Vagina (tissue), 2 donors: ENCODE results near the gene KIF1A. TPM values are rescaled to one million over a fixed set of nuclear protein-coding genes. Genes with fewer than 3 reads are reported as not detected.

Experiments used
- DNase-seq, 2 donors: peaks; one replicate each; pipeline ENCODE4 v3.0.0-alpha.2; 2017; ENCODE audit errors: extremely low spot score in 2 of 2
- H3K27ac ChIP-seq: fragments of 200-600 bp; sonication (generic); one replicate; pipeline ENCODE4 v1.5.1; 2019
- H3K27me3 ChIP-seq: fragments of 200-600 bp; sonication (generic); one replicate; pipeline ENCODE4 v1.5.1; 2019
- H3K36me3 ChIP-seq, 2 donors: fragments of 200-600 bp; sonication (generic); one replicate each; pipeline ENCODE4 v1.5.1; 2017 to 2019
- H3K4me1 ChIP-seq: fragments of 200-600 bp; sonication (generic); one replicate; pipeline ENCODE4 v1.5.1; 2019
- H3K4me3 ChIP-seq, 2 donors: fragments of 200-600 bp; sonication (generic); 1 replicate in 1 of 2; 2 replicates in 1 of 2; pipeline ENCODE4 v1.5.1; 2016 to 2019
- H3K9me3 ChIP-seq: fragments of 200-600 bp; sonication (generic); one replicate; pipeline ENCODE4 v1.5.1; 2019
- CTCF ChIP-seq, 3 experiments: fragments of 450-650 bp in 2 of 3; fragments of 200-600 bp in 1 of 3; sonication (generic) in 1 of 3; IDR thresholded peaks; one replicate each; pipeline ENCODE4 v1.5.1; 2017 to 2019; ENCODE audit warnings: antibody characterized with exemption in 3 of 3, mild to moderate bottlenecking in 2 of 3, moderate library complexity in 2 of 3
- POLR2A ChIP-seq, 2 donors: fragments of 450-650 bp; IDR thresholded peaks; one replicate each; pipeline ENCODE4 v1.6.1; 2017; ENCODE audit warnings: antibody characterized with exemption in 2 of 2, mild to moderate bottlenecking in 2 of 2, moderate library complexity in 2 of 2
- POLR2AphosphoS5 ChIP-seq, 2 donors: sonication (generic); formaldehyde crosslinking; IDR thresholded peaks; one replicate each; pipeline ENCODE4 v1.9.0; 2017; ENCODE audit warnings: antibody characterized with exemption in 2 of 2, mild to moderate bottlenecking in 2 of 2, low read depth in 1 of 2; ENCODE audit not compliant: insufficient read depth in 1 of 2
- intact Hi-C: fragments of 100-400 bp; cut with DNase I; formaldehyde crosslinking; loops from one replicate; pipeline ENCODE4 v1.15.1; 2023
- total RNA-seq: library from RNA; depleted of rRNA; stranded (reverse); fragments of >200 nt; gene quantifications from one replicate; pipeline ENCODE4 v1.2.3, GENCODE V29; 2016

Gene KIF1A
- total RNA-seq, 1 donor from 2014 or later: 6.1 TPM

- Histone ChIP-seq H3K4me3 (no peak overlapping the region), H3K27ac (no peak overlapping the region), H3K9me3 (no peaks in the 10 kb centered on the region), H3K27me3 (no peaks in the 10 kb centered on the region), H3K36me3 (no peaks in the 10 kb centered on the region), H3K4me1 (no peaks in the 10 kb centered on the region)
- TF ChIP-seq POLR2A (IDR thresholded peaks at IDR 0.05) (no peak), POLR2AphosphoS5 (IDR thresholded peaks at IDR 0.05; ENCODE audit: insufficient read depth in 1 of 2, low read depth in 1 of 2) (no peak), CTCF (IDR thresholded peaks at IDR 0.05) (no peak)
- intact Hi-C loops: no loop called here
- no peak for DNase-seq
Observed at GRCh38 chr2:240718896-240719490, 101.0 kb downstream of the KIF1A start.

- TF ChIP-seq POLR2AphosphoS5 (IDR thresholded peaks at IDR 0.05; ENCODE audit: insufficient read depth in 1 of 2, low read depth in 1 of 2) (no peak), CTCF (IDR thresholded peaks at IDR 0.05) (no peak), POLR2A (IDR thresholded peaks at IDR 0.05) (no peak)
- Histone ChIP-seq H3K36me3 (no peaks in the 10 kb centered on the region), H3K27ac (no peak overlapping the region), H3K9me3 (no peaks in the 10 kb centered on the region), H3K27me3 (no peaks in the 10 kb centered on the region), H3K4me1 (no peaks in the 10 kb centered on the region), H3K4me3 (no peak overlapping the region)
- DNase-seq: no peak
- intact Hi-C loops: no loop called here
Observed at GRCh38 chr2:240717681-240718581, 102.1 kb downstream of the KIF1A start.

- H3K9me3 ChIP-seq: no peaks in the 10 kb centered on the region
- intact Hi-C loops: no loop called here
- no peak overlapping the region for H3K4me3 ChIP-seq
- TF ChIP-seq POLR2AphosphoS5 (IDR thresholded peaks at IDR 0.05; ENCODE audit: insufficient read depth in 1 of 2, low read depth in 1 of 2) (no peak), POLR2A (IDR thresholded peaks at IDR 0.05) (no peak), CTCF (IDR thresholded peaks at IDR 0.05) (no peak)
- no peaks in the 10 kb centered on the region for H3K27me3 ChIP-seq
- H3K4me1 ChIP-seq: no peaks in the 10 kb centered on the region
- DNase-seq: no peak
- no peak overlapping the region for H3K27ac ChIP-seq
- H3K36me3 ChIP-seq: no peaks in the 10 kb centered on the region
Observed at GRCh38 chr2:240717181-240717641, 102.8 kb downstream of the KIF1A start.

- intact Hi-C loops: no loop called here
- no peak for DNase-seq
- H3K4me1 ChIP-seq: no peaks in the 10 kb centered on the region
- no peak overlapping the region for H3K27ac ChIP-seq
- TF ChIP-seq POLR2A (IDR thresholded peaks at IDR 0.05): no peak
- TF ChIP-seq POLR2AphosphoS5 (IDR thresholded peaks at IDR 0.05; ENCODE audit: insufficient read depth in 1 of 2, low read depth in 1 of 2): no peak
- no peak for TF ChIP-seq CTCF (IDR thresholded peaks at IDR 0.05)
- H3K27me3 ChIP-seq: no peaks in the 10 kb centered on the region
- H3K36me3 ChIP-seq: no peaks in the 10 kb centered on the region
- no peaks in the 10 kb centered on the region for H3K9me3 ChIP-seq
- no peak overlapping the region for H3K4me3 ChIP-seq
Observed at GRCh38 chr2:240716130-240716798, 103.8 kb downstream of the KIF1A start.
